CD4-positive, alpha-beta memory T cell (primary cell): ENCODE measurements around the gene KATNBL1. TPM values are rescaled to one million over a fixed set of nuclear protein-coding genes. Genes with fewer than 3 reads are reported as not detected.

Experiments
- CTCF ChIA-PET: fragments of 350-600 bp; sonication (Branson Sonifier 250); formaldehyde crosslinking; loops from one replicate; lab custom pipeline; 2021; ENCODE audit warnings: inconsistent platforms; ENCODE audit not compliant: partially characterized antibody; lab: Charles Lee
- POLR2A ChIA-PET: fragments of 350-600 bp; sonication (Branson Sonifier 250); formaldehyde crosslinking; loops from one replicate; lab custom pipeline; 2021; ENCODE audit not compliant: partially characterized antibody; lab: Charles Lee
- DNase-seq, 5 donors: peaks; one replicate each; pipeline versions ENCODE4 v3.0.0 to v3.0.0-alpha.2; 2020 to 2022; ENCODE audit warnings: mixed read lengths in 1 of 5
- H3K27ac ChIP-seq: one replicate; pipeline ENCODE4 v1.7.0; 2013; ENCODE audit warnings: low read depth, low read length
- H3K27me3 ChIP-seq: 2 replicates; pipeline ENCODE4 v1.7.0; 2013; ENCODE audit warnings: mild to moderate bottlenecking, low read length, moderate library complexity; ENCODE audit not compliant: insufficient read depth
- H3K36me3 ChIP-seq: 2 replicates; pipeline ENCODE4 v1.7.0; 2013; ENCODE audit warnings: mild to moderate bottlenecking, low read length, moderate library complexity; ENCODE audit not compliant: insufficient read depth
- H3K4me1 ChIP-seq: 2 replicates; pipeline ENCODE4 v1.7.0; 2013; ENCODE audit warnings: mild to moderate bottlenecking, low read length, moderate library complexity; ENCODE audit not compliant: insufficient read depth
- H3K4me3 ChIP-seq, 2 donors: one replicate each; pipeline ENCODE4 v1.7.0; 2013; ENCODE audit warnings: low read length in 2 of 2, mild to moderate bottlenecking in 1 of 2
- H3K9me3 ChIP-seq, 2 donors: one replicate each; pipeline ENCODE4 v1.7.0; 2013; ENCODE audit warnings: low read length in 2 of 2, control low read depth in 1 of 2; ENCODE audit not compliant: control insufficient read depth in 1 of 2
- H3K27ac Mint-ChIP-seq, 7 donors: one replicate each; pipeline ENCODE4 v1.8.0; 2020 to 2021; ENCODE audit warnings: mixed read lengths in 7 of 7, mild to moderate bottlenecking in 6 of 7, inconsistent platforms in 3 of 7, moderate library complexity in 3 of 7
- H3K27me3 Mint-ChIP-seq, 2 donors: one replicate each; pipeline ENCODE4 v1.8.0; 2020 to 2021; ENCODE audit warnings: mixed read lengths in 2 of 2
- H3K36me3 Mint-ChIP-seq, 2 donors: one replicate each; pipeline ENCODE4 v1.8.0; 2020 to 2021; ENCODE audit warnings: mixed read lengths in 2 of 2, inconsistent platforms in 1 of 2, mild to moderate bottlenecking in 1 of 2
- H3K4me1 Mint-ChIP-seq, 4 donors: one replicate each; pipeline ENCODE4 v1.8.0; 2020 to 2021; ENCODE audit warnings: mixed read lengths in 4 of 4, mild to moderate bottlenecking in 1 of 4
- H3K4me3 Mint-ChIP-seq, 8 donors: one replicate each; pipeline ENCODE4 v1.8.0; 2020 to 2021; ENCODE audit warnings: mixed read lengths in 8 of 8, mild to moderate bottlenecking in 7 of 8, moderate library complexity in 6 of 8, inconsistent platforms in 3 of 8
- H3K9me3 Mint-ChIP-seq, 8 donors: one replicate each; pipeline ENCODE4 v1.8.0; 2020 to 2021; ENCODE audit warnings: mixed read lengths in 8 of 8, mild to moderate bottlenecking in 5 of 8, inconsistent platforms in 3 of 8, moderate library complexity in 1 of 8
- intact Hi-C: fragments of 100-400 bp; cut with micrococcal nuclease; formaldehyde crosslinking; loops from one replicate; pipeline ENCODE4 v1.15.1; 2023
- polyA plus RNA-seq, 2 donors: library from polyadenylated mRNA; unstranded; fragments of 300-500 nt; fragmentation: Illumina TruSeq; gene quantifications; one replicate each; pipeline ENCODE4 v1.2.3, GENCODE V29; 2021
- total RNA-seq, 2 experiments: library from RNA; stranded (reverse); gene quantifications; one replicate each; pipeline ENCODE4 v1.2.3, GENCODE V29; 2021

The KATNBL1 gene
- total and polyA plus RNA-seq, 4 experiments from 2014 or later, result 34.7 to 45.8 (median 37.1) TPM

GRCh38 chr15:34111488-34111887, 98.4 kb downstream of the KATNBL1 start:
- Histone ChIP-seq H3K27me3 (peaks cover 7% of the 10 kb centered on the region), H3K9me3 (no peaks in the 10 kb centered on the region), H3K27ac (no peak overlapping the region), H3K4me1 (no peaks in the 10 kb centered on the region), H3K36me3 (no peaks in the 10 kb centered on the region), H3K4me3 (no peak overlapping the region)
- Mint-ChIP-seq H3K27ac (peak overlapping the region in 1 of 7 donors; percentile 9), H3K27me3 (peaks cover 0 to 4% of the 10 kb centered on the region in 2 donors), H3K4me1 (peaks cover 0 to 3% (median 0%) of the 10 kb centered on the region in 4 donors), H3K9me3 (no peaks in the 10 kb centered on the region), H3K36me3 (no peaks in the 10 kb centered on the region), H3K4me3 (no peak overlapping the region)
- DNase-seq, result no peak
- ChIA-PET CTCF (interaction anchor here (0.9 to 3.7 kb wide), 4 partner anchors 12 to 476 kb away, joined by 3 to 21 read pairs (median 4); partner anchors contain the start of gene KATNBL1), POLR2A (interaction anchor here (0.9 to 1.5 kb wide), 2 partner anchors 10 to 256 kb away, joined by 3 to 5 read pairs; partner anchors contain the start of genes EMC7 and PGBD4)
- intact Hi-C loops, result no loop called here

- peaks cover 0 to 4% of the 10 kb centered on the region in 2 donors for H3K27me3 Mint-ChIP-seq
- peaks cover 0 to 2% (median 0%) of the 10 kb centered on the region in 8 donors for H3K9me3 Mint-ChIP-seq
- DNase-seq, result peak in 4 of 5 donors; percentile 6 to 28 (median 16)
- Histone ChIP-seq H3K27ac (no peak overlapping the region), H3K9me3 (no peaks in the 10 kb centered on the region), H3K36me3 (no peaks in the 10 kb centered on the region), H3K27me3 (peaks cover 7% of the 10 kb centered on the region), H3K4me3 (no peak overlapping the region), H3K4me1 (no peaks in the 10 kb centered on the region)
- intact Hi-C loops, result loop anchor here (1.0 kb wide), 1 partner anchor 478 kb away; no protein-coding TSS in a partner anchor
- peak overlapping the region in 2 of 7 donors; percentile 49 to 56 for H3K27ac Mint-ChIP-seq
- ChIA-PET CTCF (interaction anchor here (0.8 to 3.7 kb wide), 8 partner anchors 9 to 258 kb away, joined by 3 to 21 read pairs (median 3); partner anchors contain the start of genes KATNBL1 and LPCAT4), POLR2A (no interaction called here)
- H3K4me3 Mint-ChIP-seq, result peak overlapping the region in 1 of 8 donors; percentile 4
- peaks cover 0 to 3% (median 0%) of the 10 kb centered on the region in 4 donors for H3K4me1 Mint-ChIP-seq
- peaks cover 2% of the 10 kb centered on the region in 2 donors for H3K36me3 Mint-ChIP-seq
Measured at GRCh38 chr15:34109797-34110663, 99.9 kb downstream of the KATNBL1 start.

GRCh38 chr15:34107315-34107714, 102.6 kb downstream of the KATNBL1 start:
- intact Hi-C loops, result no loop called here
- POLR2A ChIA-PET, result no interaction called here

GRCh38 chr15:34106423-34106822, 103.5 kb downstream of the KATNBL1 start:
- Histone ChIP-seq H3K4me3 (no peak overlapping the region), H3K36me3 (no peaks in the 10 kb centered on the region), H3K4me1 (peaks cover 10% of the 10 kb centered on the region), H3K27ac (no peak overlapping the region), H3K27me3 (no peaks in the 10 kb centered on the region), H3K9me3 (no peaks in the 10 kb centered on the region)
- H3K27me3 Mint-ChIP-seq, result peaks cover 0 to 1% of the 10 kb centered on the region in 2 donors
- peaks cover 0 to 6% (median 3%) of the 10 kb centered on the region in 8 donors for H3K9me3 Mint-ChIP-seq
- H3K36me3 Mint-ChIP-seq, result peaks cover 5 to 15% of the 10 kb centered on the region in 2 donors
- H3K4me3 Mint-ChIP-seq, result no peak overlapping the region
- no peak overlapping the region for H3K27ac Mint-ChIP-seq
- H3K4me1 Mint-ChIP-seq, result peaks cover 5 to 18% (median 12%) of the 10 kb centered on the region in 4 donors
- ChIA-PET POLR2A (interaction anchor here (0.9 kb wide), 1 partner anchor 127 kb away, joined by 3 read pairs; no protein-coding TSS in a partner anchor), CTCF (interaction anchor here (2.1 kb wide), 1 partner anchor 104 kb away, joined by 9 read pairs; the partner anchor contains the start of gene KATNBL1)
- intact Hi-C loops, result no loop called here
- DNase-seq, result no peak

More at GRCh38 chr15:34107315-34107714, 102.6 kb downstream of the KATNBL1 start:
- Histone ChIP-seq H3K27me3 (no peaks in the 10 kb centered on the region), H3K36me3 (no peaks in the 10 kb centered on the region), H3K27ac (no peak overlapping the region), H3K9me3 (no peaks in the 10 kb centered on the region), H3K4me1 (peaks cover 7% of the 10 kb centered on the region), H3K4me3 (no peak overlapping the region)
- no peaks in the 10 kb centered on the region for H3K27me3 Mint-ChIP-seq
- H3K9me3 Mint-ChIP-seq, result peaks cover 0 to 6% (median under 1%) of the 10 kb centered on the region in 8 donors
- peaks cover 5 to 7% of the 10 kb centered on the region in 2 donors for H3K36me3 Mint-ChIP-seq
- no peak overlapping the region for H3K4me3 Mint-ChIP-seq
- no peak for DNase-seq
- CTCF ChIA-PET, result interaction anchor here (0.9 to 2.1 kb wide), 3 partner anchors 12 to 476 kb away, joined by 3 to 9 read pairs (median 4); partner anchors contain the start of genes GOLGA8B and KATNBL1
- H3K27ac Mint-ChIP-seq, result no peak overlapping the region
- peaks cover 2 to 9% (median 7%) of the 10 kb centered on the region in 4 donors for H3K4me1 Mint-ChIP-seq

- Histone ChIP-seq H3K36me3 (no peaks in the 10 kb centered on the region), H3K27ac (peak overlapping the region; percentile 85), H3K27me3 (no peaks in the 10 kb centered on the region), H3K9me3 (no peaks in the 10 kb centered on the region), H3K4me1 (peaks cover 37% of the 10 kb centered on the region), H3K4me3 (peak overlapping the region; percentile 45 to 97)
- intact Hi-C loops, result loop anchor here (1.0 to 5.0 kb wide), 5 partner anchors 64 to 1445 kb away; partner anchors contain the start of genes AQR, DPH6 and LPCAT4
- CTCF ChIA-PET, result interaction anchor here (0.7 to 2.1 kb wide), 11 partner anchors 43 to 485 kb away, joined by 3 to 12 read pairs (median 3); partner anchors contain the start of genes EMC4, KATNBL1 and LPCAT4
- peak overlapping the region; percentile 94 to 100 (median 99) for H3K27ac Mint-ChIP-seq
- DNase-seq, result no peak
- peaks cover 0 to 6% (median 3%) of the 10 kb centered on the region in 8 donors for H3K9me3 Mint-ChIP-seq
- POLR2A ChIA-PET, result interaction anchor here (0.5 to 2.8 kb wide), 16 partner anchors 9 to 886 kb away, joined by 3 to 34 read pairs (median 5); partner anchors contain the start of genes AQR, AVEN, EMC4 and GOLGA8B
- H3K4me1 Mint-ChIP-seq, result peaks cover 16 to 49% (median 34%) of the 10 kb centered on the region in 4 donors
- peak overlapping the region; percentile 92 to 100 (median 100) for H3K4me3 Mint-ChIP-seq
- H3K36me3 Mint-ChIP-seq, result peaks cover 5 to 28% of the 10 kb centered on the region in 2 donors
- H3K27me3 Mint-ChIP-seq, result peaks cover 0 to 1% of the 10 kb centered on the region in 2 donors
Measured at GRCh38 chr15:34102175-34102925, 107.5 kb downstream of the KATNBL1 start.
